GM23248 (cell line): ENCODE measurements around the gene GJE1. TPM values are rescaled to one million over a fixed set of nuclear protein-coding genes. Genes with fewer than 3 reads are reported as not detected.
"Not testable (repeated sequence)": the region's sequence is repeated elsewhere in the genome, so short reads cannot be mapped to it uniquely, and the experiment has no call there.

ENCODE experiments used
- DNase-seq: peaks from one replicate; pipeline ENCODE4 v3.0.0-alpha.2; 2015
- H2AFZ ChIP-seq: fragments of 200-600 bp; sonication (generic); 2 replicates; pipeline ENCODE4 v1.6.1; 2016; ENCODE audit warnings: antibody characterized with exemption
- H3F3A ChIP-seq: fragments of 200-600 bp; sonication (generic); 2 replicates; pipeline ENCODE4 v1.6.1; 2016; ENCODE audit warnings: mild to moderate bottlenecking, antibody characterized with exemption, mixed run types; ENCODE audit not compliant: insufficient read depth
- H3K27ac ChIP-seq: fragments of 200-600 bp; sonication (generic); 2 replicates; pipeline ENCODE4 v1.5.1; 2016; ENCODE audit warnings: mild to moderate bottlenecking
- H3K27me3 ChIP-seq: fragments of 200-600 bp; sonication (generic); replicated peaks from 2 replicates; pipeline ENCODE4 v1.6.1; 2016; ENCODE audit warnings: mild to moderate bottlenecking; ENCODE audit not compliant: insufficient read depth
- H3K36me3 ChIP-seq: fragments of 200-600 bp; sonication (generic); 2 replicates; pipeline ENCODE4 v1.6.1; 2016; ENCODE audit warnings: low read depth, mild to moderate bottlenecking
- H3K4me1 ChIP-seq: fragments of 200-600 bp; sonication (generic); 2 replicates; pipeline ENCODE4 v1.6.1; 2016; ENCODE audit warnings: mild to moderate bottlenecking; ENCODE audit not compliant: insufficient read depth
- H3K4me2 ChIP-seq: fragments of 200-600 bp; sonication (generic); one replicate; pipeline ENCODE4 v1.6.1; 2016; ENCODE audit warnings: mild to moderate bottlenecking; ENCODE audit not compliant: unreplicated experiment
- H3K4me3 ChIP-seq: fragments of 200-600 bp; sonication (generic); 2 replicates; pipeline ENCODE4 v1.5.1; 2016; ENCODE audit warnings: mild to moderate bottlenecking
- H3K79me2 ChIP-seq: fragments of 200-600 bp; sonication (generic); 2 replicates; pipeline ENCODE4 v1.6.1; 2016; ENCODE audit warnings: mild to moderate bottlenecking; ENCODE audit not compliant: insufficient read depth
- H3K9ac ChIP-seq: fragments of 200-600 bp; sonication (generic); 2 replicates; pipeline ENCODE4 v1.6.1; 2016; ENCODE audit warnings: mild to moderate bottlenecking
- H3K9me2 ChIP-seq: fragments of 200-600 bp; sonication (generic); 2 replicates; pipeline ENCODE4 v1.6.1; 2016; ENCODE audit warnings: mixed run types, mild to moderate bottlenecking, moderate library complexity; ENCODE audit not compliant: insufficient read depth
- H3K9me3 ChIP-seq: fragments of 200-600 bp; sonication (generic); one replicate; pipeline ENCODE4 v1.6.1; 2017; ENCODE audit warnings: low read depth
- H4K20me1 ChIP-seq: fragments of 200-600 bp; sonication (generic); 2 replicates; pipeline ENCODE4 v1.6.0; 2016; ENCODE audit not compliant: insufficient read depth
- EZH2 ChIP-seq: fragments of 200-600 bp; sonication (generic); IDR thresholded peaks from 2 replicates; pipeline ENCODE4 v1.6.1; 2018; ENCODE audit warnings: antibody characterized with exemption, mild to moderate bottlenecking; ENCODE audit not compliant: insufficient read depth, poor library complexity, severe bottlenecking
- EZH2phosphoT487 ChIP-seq: fragments of 200-600 bp; sonication (generic); IDR thresholded peaks from 2 replicates; pipeline ENCODE4 v1.6.1; 2018; ENCODE audit warnings: antibody characterized with exemption, moderate library complexity, mild to moderate bottlenecking, low read depth; ENCODE audit not compliant: insufficient read depth
- WGBS, 2 experiments: methylation state at CpG; one replicate each; pipeline ENCODE4 v1.1.6; 2015 to 2017; ENCODE audit warnings: low lambda C conversion rate in 2 of 2, low coverage in 1 of 2; ENCODE audit errors: missing lambda C conversion rate in 2 of 2; 5-methylcytosine and 5-hydroxymethylcytosine counted together
- in situ Hi-C: fragments of 300-500 bp; cut with MboI; formaldehyde crosslinking; loops from 2 replicates; pipeline ENCODE4 v1.15.0; 2020
- polyA plus RNA-seq: library from polyadenylated mRNA; unstranded; fragments of >200 nt; fragmentation: Nextera tagmentation; extraction: Ambion mirVana; gene quantifications from 2 replicates; pipeline ENCODE4 v1.2.1, GENCODE V29; 2016
- total RNA-seq: library from RNA; depleted of rRNA; stranded (reverse); fragments of >200 nt; shearing (Covaris generic); gene quantifications from 2 replicates; pipeline ENCODE4 v1.2.3, GENCODE V29; 2014

The GJE1 gene
- total and polyA plus RNA-seq, 2 experiments from 2014 or later: not detected

DNA sequence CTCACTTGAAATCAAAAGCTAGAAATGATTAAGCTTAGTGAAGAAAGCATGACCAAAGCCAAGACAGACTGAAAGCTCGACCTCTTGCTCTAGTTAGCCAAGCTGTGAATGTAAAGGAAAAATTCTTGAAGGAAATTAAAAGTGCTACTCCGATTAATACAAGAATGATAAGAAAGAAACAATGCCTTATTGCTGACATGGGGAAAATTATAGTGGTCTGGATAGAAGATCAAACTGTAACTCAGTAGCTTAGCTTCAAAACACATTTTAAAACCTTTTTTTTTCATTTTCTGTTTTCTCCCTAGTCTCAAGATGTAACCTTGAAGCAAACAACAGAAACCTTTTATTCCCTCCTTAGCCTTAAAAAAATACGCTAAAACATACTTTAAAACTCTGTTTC is 11.4 kb upstream of the GJE1 start:
- H3K27me3 ChIP-seq: no peaks in the 10 kb centered on the region
- H3K9me3 ChIP-seq: no peaks in the 10 kb centered on the region
- no peak for DNase-seq
- no peak overlapping the region for H3K4me2 ChIP-seq
- no peak overlapping the region for H3K4me3 ChIP-seq
- no peaks in the 10 kb centered on the region for H3K9me2 ChIP-seq
- H2AFZ ChIP-seq: 0 out of 2 replicates have a peak overlapping the region, but pooled peaks have one; percentile 9
- H3K36me3 ChIP-seq: no peaks in the 10 kb centered on the region
- no peaks in the 10 kb centered on the region for H3K4me1 ChIP-seq
- no peaks in the 10 kb centered on the region for H4K20me1 ChIP-seq
- in situ Hi-C loops: loop anchor here (25.0 kb wide), 1 partner anchor 434 kb away; no protein-coding TSS in a partner anchor
- no peaks in the 10 kb centered on the region for H3F3A ChIP-seq
- no peak overlapping the region for H3K27ac ChIP-seq
- H3K79me2 ChIP-seq: no peaks in the 10 kb centered on the region
- no peak overlapping the region for H3K9ac ChIP-seq
- WGBS, 2 experiments: 44 to 47% methylated on average over 3 of the region's 3 CpGs
- TF ChIP-seq EZH2phosphoT487 (no peak), EZH2 (no peak)

DNA sequence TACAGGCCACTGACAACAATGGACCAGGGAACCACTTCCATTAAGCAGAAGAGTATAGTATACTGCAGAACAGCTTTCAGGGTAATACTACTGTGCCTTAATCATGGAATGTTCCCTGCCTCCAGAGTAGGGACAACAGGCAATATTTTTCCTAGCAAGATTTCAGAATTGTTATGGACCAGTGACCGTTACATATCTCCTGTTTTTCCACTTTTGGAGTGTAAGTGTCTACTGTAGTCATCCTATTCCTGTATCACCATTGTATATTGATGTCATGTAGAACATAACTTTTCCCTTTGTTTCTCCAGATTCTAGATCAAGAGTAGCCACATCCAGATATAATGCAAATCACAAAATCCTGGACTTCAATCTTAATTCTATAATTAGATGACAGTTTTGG is 1.9 kb upstream of the GJE1 start:
- no peak overlapping the region for H2AFZ ChIP-seq
- H3K36me3 ChIP-seq: no peaks in the 10 kb centered on the region
- no peak overlapping the region for H3K9ac ChIP-seq
- no peaks in the 10 kb centered on the region for H3K4me1 ChIP-seq
- WGBS, 2 experiments: 30 to 50% methylated on average over 1 of the region's 1 CpG
- H3K27me3 ChIP-seq: no peaks in the 10 kb centered on the region
- H3K4me2 ChIP-seq: no peak overlapping the region
- H3K27ac ChIP-seq: no peak overlapping the region
- no peaks in the 10 kb centered on the region for H3F3A ChIP-seq
- H3K4me3 ChIP-seq: no peak overlapping the region
- in situ Hi-C loops: no loop called here
- H4K20me1 ChIP-seq: no peaks in the 10 kb centered on the region
- DNase-seq: no peak
- TF ChIP-seq EZH2phosphoT487: no peak
- TF ChIP-seq EZH2: no peak
- H3K79me2 ChIP-seq: no peaks in the 10 kb centered on the region
- no peaks in the 10 kb centered on the region for H3K9me2 ChIP-seq
- H3K9me3 ChIP-seq: no peaks in the 10 kb centered on the region

GRCh38 chr6:142138876-142139275 is 6.2 kb downstream of the GJE1 start:
- no peak overlapping the region for H3K4me3 ChIP-seq
- H3K4me2 ChIP-seq: no peak overlapping the region
- no peak for DNase-seq
- no peak overlapping the region for H2AFZ ChIP-seq
- TF ChIP-seq EZH2phosphoT487 (no peak), EZH2 (no peak)
- H3K9me3 ChIP-seq: no peaks in the 10 kb centered on the region
- no peaks in the 10 kb centered on the region for H3K27me3 ChIP-seq
- H3K9me2 ChIP-seq: no peaks in the 10 kb centered on the region
- no peak overlapping the region for H3K9ac ChIP-seq
- no peaks in the 10 kb centered on the region for H3K4me1 ChIP-seq
- H3K36me3 ChIP-seq: no peaks in the 10 kb centered on the region
- no peak overlapping the region for H3K27ac ChIP-seq
- in situ Hi-C loops: no loop called here
- no peaks in the 10 kb centered on the region for H3K79me2 ChIP-seq
- H4K20me1 ChIP-seq: no peaks in the 10 kb centered on the region
- 52 to 67% methylated on average over 2 of the region's 2 CpGs for WGBS, 2 experiments
- no peaks in the 10 kb centered on the region for H3F3A ChIP-seq

GRCh38 chr6:142141531-142141930 is 8.8 kb downstream of the GJE1 start:
- H3F3A ChIP-seq, H3K79me2 ChIP-seq, H3K4me1 ChIP-seq, H3K9me2 ChIP-seq, H2AFZ ChIP-seq, H3K9me3 ChIP-seq, H3K27me3 ChIP-seq, H3K27ac ChIP-seq, in situ Hi-C loops, H3K4me3 ChIP-seq, H3K4me2 ChIP-seq, H3K36me3 ChIP-seq, H3K9ac ChIP-seq, H4K20me1 ChIP-seq, DNase-seq: not testable (repeated sequence)
- 92 to 93% methylated on average over 13 of the region's 13 CpGs for WGBS, 2 experiments
